HepG2 (cell line): ENCODE results near the gene LNX2. TPM values are rescaled to one million over a fixed set of nuclear protein-coding genes. Genes with fewer than 3 reads are reported as not detected.

Experiments
- AGO2 ChIP-seq: fragments of 200-400 bp; formaldehyde crosslinking; optimal IDR thresholded peaks from 2 replicates; pipeline ENCODE3; 2017; ENCODE audit warnings: mild to moderate bottlenecking, low read depth, low read length, moderate library complexity
- ATM ChIP-seq: fragments of 450-650 bp; IDR thresholded peaks from 2 replicates; pipeline ENCODE4 v1.7.1; 2017; ENCODE audit warnings: mild to moderate bottlenecking, borderline replicate concordance
- GTF3A ChIP-seq: sonication (generic); formaldehyde crosslinking; conservative IDR thresholded peaks from 2 replicates; pipeline ENCODE4 v1.4.0; 2020; ENCODE audit warnings: mild to moderate bottlenecking, missing genetic modification reagents
- KDM1A ChIP-seq: IDR thresholded peaks from 2 replicates; pipeline ENCODE4 v1.6.1; 2016; ENCODE audit warnings: missing compliant biosample characterization
- KLF6 ChIP-seq: IDR thresholded peaks from 2 replicates; pipeline ENCODE4 v1.8.0; 2016; ENCODE audit warnings: missing biosample characterization, missing genetic modification reagents
- KMT2B ChIP-seq: IDR thresholded peaks from 2 replicates; pipeline ENCODE4 v1.6.1; 2016; ENCODE audit warnings: missing genetic modification reagents, missing compliant biosample characterization
- LCORL ChIP-seq, 2 experiments: fragments of 450-650 bp in 1 of 2; sonication (generic) in 1 of 2; formaldehyde crosslinking in 1 of 2; IDR thresholded peaks; 2 replicates each; pipeline versions ENCODE4 v1.5.0 to v1.6.1; 2017 to 2020; ENCODE audit warnings: antibody characterized with exemption in 1 of 2, missing genetic modification reagents in 1 of 2
- NFKBIZ ChIP-seq: IDR thresholded peaks from 2 replicates; pipeline ENCODE4 v1.6.1; 2018; ENCODE audit warnings: missing genetic modification reagents, missing compliant biosample characterization
- POLR2G ChIP-seq: fragments of 200-400 bp; formaldehyde crosslinking; IDR thresholded peaks from 2 replicates; pipeline ENCODE4 v1.6.1; 2018; ENCODE audit warnings: mild to moderate bottlenecking, low read depth, low read length, moderate library complexity
- RBM39 ChIP-seq: fragments of 200-400 bp; formaldehyde crosslinking; IDR thresholded peaks from one replicate; pipeline ENCODE4 v1.6.1; 2018; ENCODE audit warnings: antibody characterized with exemption, mild to moderate bottlenecking, low read depth, low read length; ENCODE audit not compliant: poor library complexity, severe bottlenecking
- SP4 ChIP-seq: sonication (generic); formaldehyde crosslinking; IDR thresholded peaks from 2 replicates; pipeline ENCODE4 v1.8.1; 2023; ENCODE audit warnings: mild to moderate bottlenecking, missing genetic modification reagents
- THYN1 ChIP-seq: sonication (generic); formaldehyde crosslinking; IDR thresholded peaks from 2 replicates; pipeline ENCODE4 v1.8.1; 2023; ENCODE audit warnings: low read depth, mild to moderate bottlenecking, moderate library complexity, missing genetic modification reagents, borderline replicate concordance
- ZBTB20 ChIP-seq: sonication (generic); formaldehyde crosslinking; IDR thresholded peaks from 2 replicates; pipeline ENCODE4 v1.8.1; 2023; ENCODE audit warnings: missing genetic modification reagents, low read depth, mild to moderate bottlenecking, borderline replicate concordance
- ZFX ChIP-seq: sonication (generic); formaldehyde crosslinking; IDR thresholded peaks from 2 replicates; pipeline ENCODE4 v1.4.0; 2020; ENCODE audit warnings: mild to moderate bottlenecking, low read depth, missing genetic modification reagents, moderate library complexity
- ZNF484 ChIP-seq: sonication (generic); formaldehyde crosslinking; IDR thresholded peaks from 2 replicates; pipeline ENCODE4 v1.5.1; 2020; ENCODE audit warnings: mild to moderate bottlenecking, low read depth, missing genetic modification reagents, borderline replicate concordance
- ZSCAN21 ChIP-seq: sonication (generic); formaldehyde crosslinking; IDR thresholded peaks from 2 replicates; pipeline ENCODE4 v1.8.0; 2022; ENCODE audit warnings: mild to moderate bottlenecking, missing genetic modification reagents, moderate library complexity, borderline replicate concordance
- polyA plus RNA-seq, 8 experiments: library from polyadenylated mRNA; depleted of rRNA in 3 of 8; stranded (reverse) in 7 of 8; unstranded in 1 of 8; fragments of >200 nt; fragmentation: Illumina TruSeq in 4 of 8; extraction: Trizol in 4 of 8; gene quantifications; 2 replicates each; pipeline versions ENCODE4 v1.2.1 to v1.2.3, GENCODE V29; 2011 to 2016; ENCODE audit warnings: low read depth in 4 of 8, missing spikeins in 1 of 8, mixed read lengths in 1 of 8; ENCODE audit not compliant: insufficient read depth in 1 of 8
- total RNA-seq, 5 experiments: library from RNA; depleted of rRNA; stranded (reverse); fragments of >200 nt; fragmentation: Illumina TruSeq; extraction: Trizol; gene quantifications; 2 replicates each; pipeline ENCODE4 v1.2.3, GENCODE V29; 2016; ENCODE audit warnings: low read depth in 1 of 5
- TF ChIP-seq, protein P1 (sequence below): sonication (generic); formaldehyde crosslinking; conservative IDR thresholded peaks from 2 replicates; pipeline ENCODE4 v1.8.0; 2022; ENCODE audit warnings: missing genetic modification reagents
- TF ChIP-seq, protein P2 (sequence below): sonication (generic); formaldehyde crosslinking; IDR thresholded peaks from 2 replicates; pipeline ENCODE4 v1.5.1; 2020; ENCODE audit warnings: mild to moderate bottlenecking, missing genetic modification reagents, borderline replicate concordance
- TF ChIP-seq, protein P3 (sequence below): sonication (generic); formaldehyde crosslinking; IDR thresholded peaks from 2 replicates; pipeline ENCODE4 v1.9.0; 2021; ENCODE audit warnings: missing genetic modification reagents, borderline replicate concordance
- TF ChIP-seq, protein P4 (sequence below): sonication (generic); formaldehyde crosslinking; IDR thresholded peaks from 2 replicates; pipeline ENCODE4 v1.5.0; 2020; ENCODE audit warnings: missing genetic modification reagents, mild to moderate bottlenecking, borderline replicate concordance
- TF ChIP-seq, protein P5 (sequence below): sonication (generic); formaldehyde crosslinking; IDR thresholded peaks from 2 replicates; pipeline ENCODE4 v1.5.0; 2020; ENCODE audit warnings: missing genetic modification reagents

LNX2 gene
- total and polyA plus RNA-seq, 2 of the 13 experiments (the other 11 are each of a cell fraction or from before 2014, with no cell fraction given) = 9.2 to 9.7 TPM

DNA sequence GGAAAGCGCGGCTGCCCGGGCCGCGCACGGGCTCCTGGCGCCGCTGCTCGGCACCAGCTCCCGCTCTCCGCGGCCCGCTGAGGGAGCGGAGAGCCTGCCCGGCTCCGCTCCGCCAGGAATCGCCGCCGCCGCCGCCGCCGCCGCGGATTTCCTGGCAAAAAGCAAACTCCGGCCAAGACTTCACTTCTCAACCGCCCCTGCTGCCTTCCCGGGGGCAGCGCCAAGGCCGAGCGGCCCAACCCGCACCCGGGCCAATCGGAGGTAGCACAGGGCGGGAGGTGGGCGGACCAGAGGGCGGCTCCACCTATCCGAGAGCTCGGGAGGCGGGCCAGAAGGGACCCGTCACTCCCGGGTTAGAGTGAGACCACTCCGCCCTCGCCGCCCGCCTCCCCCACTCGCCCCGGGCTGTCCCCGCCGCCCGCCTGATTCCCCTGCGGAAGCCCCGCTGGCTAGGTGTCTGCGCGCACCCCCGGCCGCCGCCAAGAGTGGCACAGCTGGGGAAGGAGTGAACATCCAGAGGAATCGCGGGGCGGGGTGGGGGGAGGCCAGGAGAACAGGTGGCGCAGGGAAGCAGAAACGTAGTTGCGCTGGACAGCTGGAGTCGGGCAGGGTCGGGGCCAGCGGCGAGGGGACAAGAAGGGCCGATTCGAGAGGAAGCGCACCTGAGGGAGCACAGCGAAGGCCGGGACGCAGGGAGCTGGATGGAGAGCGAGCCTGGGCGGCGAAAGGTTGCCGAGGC is at the start of gene LNX2 (continued):
- TF ChIP-seq, protein P1, sequence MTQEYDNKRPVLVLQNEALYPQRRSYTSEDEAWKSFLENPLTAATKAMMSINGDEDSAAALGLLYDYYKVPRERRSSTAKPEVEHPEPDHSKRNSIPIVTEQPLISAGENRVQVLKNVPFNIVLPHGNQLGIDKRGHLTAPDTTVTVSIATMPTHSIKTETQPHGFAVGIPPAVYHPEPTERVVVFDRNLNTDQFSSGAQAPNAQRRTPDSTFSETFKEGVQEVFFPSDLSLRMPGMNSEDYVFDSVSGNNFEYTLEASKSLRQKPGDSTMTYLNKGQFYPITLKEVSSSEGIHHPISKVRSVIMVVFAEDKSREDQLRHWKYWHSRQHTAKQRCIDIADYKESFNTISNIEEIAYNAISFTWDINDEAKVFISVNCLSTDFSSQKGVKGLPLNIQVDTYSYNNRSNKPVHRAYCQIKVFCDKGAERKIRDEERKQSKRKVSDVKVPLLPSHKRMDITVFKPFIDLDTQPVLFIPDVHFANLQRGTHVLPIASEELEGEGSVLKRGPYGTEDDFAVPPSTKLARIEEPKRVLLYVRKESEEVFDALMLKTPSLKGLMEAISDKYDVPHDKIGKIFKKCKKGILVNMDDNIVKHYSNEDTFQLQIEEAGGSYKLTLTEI (CRISPR knock-in tag) = no peak
- TF ChIP-seq NFKBIZ (CRISPR knock-in tag) (no peak), POLR2G (peak; percentile 76), SP4 (CRISPR knock-in tag) (peak; percentile 94), GTF3A (no peak), ZFX (peak; percentile 36; the same call in 1 of the 2 replicates), ZSCAN21 (no peak), ATM (no peak), KLF6 (CRISPR knock-in tag) (no peak), THYN1 (CRISPR knock-in tag) (no peak), RBM39 (peak; percentile 88), LCORL (IDR thresholded peaks at IDR 0.05) (no peak), LCORL (CRISPR knock-in tag; IDR thresholded peaks at IDR 0.05) (no peak), ZBTB20 (CRISPR knock-in tag) (no peak), AGO2 (peak; percentile 30), ZNF484 (CRISPR knock-in tag) (no peak), KDM1A (CRISPR knock-in tag) (no peak), KMT2B (CRISPR knock-in tag) (no peak; the same call in none of the 2 replicates)
- TF ChIP-seq, protein P2, sequence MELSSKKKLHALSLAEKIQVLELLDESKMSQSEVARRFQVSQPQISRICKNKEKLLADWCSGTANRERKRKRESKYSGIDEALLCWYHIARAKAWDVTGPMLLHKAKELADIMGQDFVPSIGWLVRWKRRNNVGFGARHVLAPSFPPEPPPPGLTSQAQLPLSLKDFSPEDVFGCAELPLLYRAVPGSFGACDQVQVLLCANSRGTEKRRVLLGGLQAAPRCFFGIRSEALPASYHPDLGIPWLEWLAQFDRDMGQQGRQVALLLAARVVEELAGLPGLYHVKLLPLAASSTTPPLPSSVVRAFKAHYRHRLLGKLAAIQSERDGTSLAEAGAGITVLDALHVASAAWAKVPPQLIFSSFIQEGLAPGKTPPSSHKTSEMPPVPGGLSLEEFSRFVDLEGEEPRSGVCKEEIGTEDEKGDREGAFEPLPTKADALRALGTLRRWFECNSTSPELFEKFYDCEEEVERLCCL = no peak
- TF ChIP-seq, protein P3, sequence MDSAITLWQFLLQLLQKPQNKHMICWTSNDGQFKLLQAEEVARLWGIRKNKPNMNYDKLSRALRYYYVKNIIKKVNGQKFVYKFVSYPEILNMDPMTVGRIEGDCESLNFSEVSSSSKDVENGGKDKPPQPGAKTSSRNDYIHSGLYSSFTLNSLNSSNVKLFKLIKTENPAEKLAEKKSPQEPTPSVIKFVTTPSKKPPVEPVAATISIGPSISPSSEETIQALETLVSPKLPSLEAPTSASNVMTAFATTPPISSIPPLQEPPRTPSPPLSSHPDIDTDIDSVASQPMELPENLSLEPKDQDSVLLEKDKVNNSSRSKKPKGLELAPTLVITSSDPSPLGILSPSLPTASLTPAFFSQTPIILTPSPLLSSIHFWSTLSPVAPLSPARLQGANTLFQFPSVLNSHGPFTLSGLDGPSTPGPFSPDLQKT (CRISPR knock-in tag) = no peak
- TF ChIP-seq, protein P4, sequence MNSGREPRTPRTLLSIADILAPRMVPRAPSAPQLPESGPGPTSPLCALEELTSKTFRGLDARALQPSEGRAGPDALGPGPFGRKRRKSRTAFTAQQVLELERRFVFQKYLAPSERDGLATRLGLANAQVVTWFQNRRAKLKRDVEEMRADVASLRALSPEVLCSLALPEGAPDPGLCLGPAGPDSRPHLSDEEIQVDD = no peak
- TF ChIP-seq, protein P5, sequence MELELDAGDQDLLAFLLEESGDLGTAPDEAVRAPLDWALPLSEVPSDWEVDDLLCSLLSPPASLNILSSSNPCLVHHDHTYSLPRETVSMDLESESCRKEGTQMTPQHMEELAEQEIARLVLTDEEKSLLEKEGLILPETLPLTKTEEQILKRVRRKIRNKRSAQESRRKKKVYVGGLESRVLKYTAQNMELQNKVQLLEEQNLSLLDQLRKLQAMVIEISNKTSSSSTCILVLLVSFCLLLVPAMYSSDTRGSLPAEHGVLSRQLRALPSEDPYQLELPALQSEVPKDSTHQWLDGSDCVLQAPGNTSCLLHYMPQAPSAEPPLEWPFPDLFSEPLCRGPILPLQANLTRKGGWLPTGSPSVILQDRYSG (CRISPR knock-in tag) = no peak
